GM21717 (cell line): ENCODE measurements around the gene ASIC4.

Experiments
- ATAC-seq: cut with Tn5 transposase; IDR thresholded peaks from one replicate; pipeline ENCODE4 v1.9.1; 2021; ENCODE audit warnings: mild to moderate bottlenecking, moderate library complexity; ENCODE audit not compliant: unreplicated experiment

Gene ASIC4

DNA sequence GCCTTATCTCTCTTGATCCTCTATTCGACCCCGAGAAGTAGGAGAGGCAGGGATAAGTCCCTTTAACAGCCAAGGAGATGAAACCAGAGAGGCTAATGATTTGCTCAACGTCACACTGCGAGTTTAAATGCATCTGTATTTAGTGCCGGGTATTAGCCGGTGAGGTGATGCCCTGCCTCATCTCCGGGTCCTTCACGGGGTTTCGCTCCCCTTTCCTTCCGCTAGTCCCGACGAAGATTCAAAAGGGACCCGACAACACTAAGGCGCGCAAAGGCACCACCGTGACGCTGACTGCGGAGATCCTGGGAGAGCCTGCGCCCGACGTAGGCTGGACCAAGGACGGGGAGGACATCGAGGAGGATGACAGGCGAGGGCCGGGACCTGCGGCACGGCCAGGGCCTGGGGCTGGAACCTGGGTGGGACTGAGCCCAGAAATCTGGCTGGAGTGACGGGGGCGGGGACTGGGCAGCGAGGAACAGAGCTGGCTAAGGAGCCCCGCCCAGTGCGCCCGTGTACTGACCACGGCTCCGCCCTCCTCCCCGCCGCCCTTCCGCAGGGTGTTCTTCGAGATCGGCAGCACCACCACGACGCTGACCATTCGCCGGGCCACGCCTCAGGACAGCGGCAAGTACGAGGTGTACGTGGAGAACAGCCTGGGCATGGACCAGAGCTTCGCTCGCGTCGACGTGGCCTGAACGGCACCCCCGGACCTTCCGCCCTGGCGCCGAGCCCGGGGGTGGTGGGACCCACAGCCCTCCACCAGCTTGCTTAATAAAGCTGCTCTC lies 16.6 kb upstream of the ASIC4 start:
- peak; percentile 23 for ATAC-seq

- peak; percentile 97 for ATAC-seq
Observed at GRCh38 chr2:219498280-219499057, 15.8 kb upstream of the ASIC4 start, which contains the start of gene GMPPA. Gene GMPPA, plus strand, starts transcription at chr2:219498891. Its CDS starts 1,085 bp downstream, at chr2:219499976.

DNA sequence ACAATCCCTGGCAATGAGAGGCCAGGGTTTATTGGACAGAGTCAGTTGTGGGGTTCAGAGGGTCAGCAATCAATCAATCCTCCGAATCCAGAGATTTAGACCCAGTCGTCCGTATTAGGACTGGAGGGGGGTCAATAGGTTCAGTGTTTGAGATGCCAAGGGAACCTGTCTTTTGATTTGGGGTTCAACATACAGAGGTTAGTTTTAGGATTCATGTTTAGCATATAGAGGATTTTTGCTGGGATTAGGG lies 15.3 kb upstream of the ASIC4 start:
- peak; percentile 1 for ATAC-seq

DNA sequence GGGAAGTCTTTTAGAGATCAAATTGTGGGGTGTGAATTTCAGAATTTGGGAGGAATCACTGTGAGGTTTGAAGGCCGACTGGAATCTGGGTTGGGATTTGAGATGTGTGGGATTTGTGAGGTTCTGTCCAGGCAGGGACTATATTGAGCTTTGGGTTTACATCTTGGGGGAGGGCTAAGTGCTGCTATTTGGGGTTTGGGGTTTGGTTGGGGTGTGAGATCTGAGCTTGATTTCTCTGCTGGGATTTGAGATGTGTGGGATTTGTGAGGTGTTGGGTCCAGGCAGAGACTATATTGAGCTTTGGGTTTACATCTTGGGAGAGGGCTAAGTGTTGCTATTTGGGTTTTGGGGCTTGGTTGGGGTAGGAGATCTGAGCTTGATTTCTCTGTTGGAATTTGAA lies 14.7 kb upstream of the ASIC4 start:
- ATAC-seq, result no peak

- ATAC-seq, result no peak
Observed at GRCh38 chr2:219500135-219500534, 14.1 kb upstream of the ASIC4 start.

DNA sequence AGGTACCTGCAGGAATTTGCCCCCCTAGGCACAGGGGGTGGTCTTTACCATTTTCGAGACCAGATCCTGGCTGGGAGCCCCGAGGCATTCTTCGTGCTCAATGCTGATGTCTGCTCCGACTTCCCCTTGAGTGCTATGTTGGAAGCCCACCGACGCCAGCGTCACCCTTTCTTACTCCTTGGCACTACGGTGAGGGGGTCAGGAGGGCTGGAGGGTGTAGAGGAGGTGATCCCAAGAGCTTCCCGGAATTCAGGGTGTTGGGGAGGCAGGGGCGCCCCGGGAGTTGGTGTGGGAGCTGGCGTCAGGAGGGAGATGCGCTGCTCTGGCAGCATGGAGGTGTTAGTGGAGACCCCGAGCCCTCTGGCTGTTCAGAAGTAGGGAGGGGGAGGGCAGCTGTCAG lies 12.4 kb upstream of the ASIC4 start:
- ATAC-seq, result no peak

DNA sequence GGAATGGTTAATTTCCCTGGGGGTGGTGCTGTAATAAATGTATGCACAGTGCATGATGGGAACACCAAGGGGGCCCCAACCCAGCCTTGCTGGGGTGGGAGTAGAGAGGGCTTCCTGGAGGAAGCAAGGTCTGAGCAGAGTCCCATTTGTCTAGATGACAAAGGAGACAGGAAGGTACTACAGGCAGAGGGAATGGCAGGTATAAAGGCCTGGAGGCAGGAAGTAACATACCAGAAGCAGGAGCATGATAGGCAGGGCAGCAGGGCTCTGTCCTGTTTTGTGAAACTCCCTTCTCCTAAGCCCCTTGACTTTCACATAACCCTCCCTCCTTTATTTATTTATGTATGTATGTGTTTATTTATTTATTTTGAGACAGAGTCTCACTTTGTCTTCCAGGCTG lies 11.7 kb upstream of the ASIC4 start:
- no peak for ATAC-seq

GRCh38 chr2:219505585-219505984 lies 8.7 kb upstream of the ASIC4 start:
- no peak for ATAC-seq

DNA sequence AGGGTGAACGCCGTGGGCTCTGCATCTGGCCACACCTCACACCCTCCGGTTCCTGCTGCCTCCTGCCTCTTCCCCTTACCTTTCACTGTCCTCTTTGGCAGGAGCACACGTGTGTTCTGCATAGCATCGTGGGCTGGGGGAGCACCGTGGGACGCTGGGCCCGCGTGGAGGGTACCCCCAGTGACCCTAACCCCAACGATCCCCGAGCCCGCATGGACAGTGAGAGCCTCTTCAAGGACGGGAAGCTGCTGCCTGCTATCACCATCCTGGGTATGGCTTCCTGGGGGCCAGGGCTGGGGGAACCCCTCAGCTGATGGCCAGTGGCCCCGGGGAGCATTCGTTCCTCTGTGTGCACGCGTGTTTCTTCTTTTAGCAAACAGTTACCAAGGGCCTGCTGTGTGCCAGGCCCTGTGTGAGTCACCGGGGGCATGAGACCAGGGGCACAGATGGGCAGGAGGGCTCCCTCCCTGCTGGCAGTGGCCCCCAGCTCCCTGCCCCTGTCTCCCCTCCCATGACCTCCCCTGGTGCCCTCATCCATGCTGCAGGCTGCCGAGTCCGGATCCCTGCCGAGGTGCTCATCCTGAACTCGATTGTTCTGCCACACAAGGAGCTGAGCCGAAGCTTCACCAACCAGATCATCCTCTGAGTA lies 8.0 kb upstream of the ASIC4 start:
- no peak for ATAC-seq

DNA sequence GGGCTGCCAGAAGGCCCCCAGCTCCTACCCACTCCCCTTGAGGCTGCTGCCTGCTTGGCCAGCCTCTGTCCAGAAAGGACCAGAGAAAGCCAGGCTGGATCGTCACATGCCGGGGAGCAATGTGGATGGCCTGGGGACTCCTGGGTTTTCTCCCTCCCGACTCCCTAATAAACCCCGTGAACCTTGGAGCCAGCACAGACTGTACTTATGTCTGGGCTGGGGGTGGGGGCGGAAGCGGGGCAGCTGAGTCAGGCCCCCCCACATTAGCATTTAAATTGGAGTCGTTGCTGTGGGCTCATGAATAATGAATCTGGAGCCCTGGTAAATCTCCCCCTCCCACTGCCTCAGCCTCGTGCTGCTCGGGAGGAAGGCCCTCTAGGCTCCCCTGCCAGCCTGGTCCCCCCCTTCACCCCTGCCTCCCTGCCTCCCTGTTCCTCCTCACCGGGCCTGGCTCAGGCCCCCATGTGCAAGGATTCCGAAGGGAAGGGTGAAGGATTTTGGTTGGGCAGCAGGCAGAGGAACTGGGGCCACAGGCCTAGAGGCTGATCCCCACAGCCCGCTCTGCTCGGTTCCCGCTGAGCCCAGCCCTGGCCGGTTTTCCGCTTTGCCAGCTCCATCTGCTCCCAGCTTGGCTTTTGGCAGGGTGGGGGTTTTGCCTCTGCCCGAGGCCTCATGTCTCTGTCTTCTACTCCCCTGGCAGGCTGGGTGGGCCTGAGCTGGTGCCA lies 7.3 kb upstream of the ASIC4 start:
- ATAC-seq, result no peak

GRCh38 chr2:219507581-219508443 lies 6.5 kb upstream of the ASIC4 start:
- no peak for ATAC-seq

GRCh38 chr2:219508444-219508734 lies 5.9 kb upstream of the ASIC4 start:
- ATAC-seq, result no peak

- no peak for ATAC-seq
Observed at GRCh38 chr2:219508971-219509779, 5.1 kb upstream of the ASIC4 start.

DNA sequence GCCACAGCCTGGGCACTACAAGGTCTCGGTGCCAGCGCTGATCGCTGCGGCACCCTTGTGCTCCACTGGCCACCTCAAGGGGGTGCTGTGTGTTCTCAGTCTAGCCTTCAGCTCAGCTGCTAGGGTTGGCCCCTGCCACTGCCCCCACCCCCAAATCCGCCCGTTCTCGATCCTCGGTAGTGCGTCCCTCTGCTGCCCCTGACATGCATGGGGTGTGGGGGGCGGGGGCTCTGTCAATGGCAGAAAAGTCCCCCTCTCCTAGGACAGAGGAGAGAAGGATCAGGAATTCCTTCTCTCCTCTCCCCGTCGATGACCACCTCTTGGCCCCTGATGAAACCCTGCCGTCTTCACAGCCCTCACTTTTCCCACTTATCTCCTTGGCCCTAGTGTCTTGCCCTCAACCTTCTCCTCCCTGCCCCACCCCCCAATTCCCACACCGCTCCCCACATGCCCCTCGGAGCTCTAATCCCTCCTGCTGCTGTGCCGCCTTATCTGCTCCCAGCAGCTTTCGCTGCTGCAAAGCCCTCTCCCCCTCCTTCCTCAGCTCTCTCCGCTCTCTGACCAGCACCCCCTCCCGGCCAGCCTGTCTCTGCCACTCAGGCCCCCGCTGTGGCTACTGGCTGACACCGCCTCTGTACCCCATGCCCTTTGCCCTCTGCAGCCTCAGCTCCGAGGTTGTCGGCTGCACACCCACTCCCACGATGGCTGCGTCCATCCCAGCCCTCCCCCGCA lies 4.3 kb upstream of the ASIC4 start:
- ATAC-seq, result no peak

GRCh38 chr2:219510512-219511135 lies 3.7 kb upstream of the ASIC4 start:
- no peak for ATAC-seq

- ATAC-seq, result no peak
Observed at GRCh38 chr2:219511547-219512325, 2.5 kb upstream of the ASIC4 start.

DNA sequence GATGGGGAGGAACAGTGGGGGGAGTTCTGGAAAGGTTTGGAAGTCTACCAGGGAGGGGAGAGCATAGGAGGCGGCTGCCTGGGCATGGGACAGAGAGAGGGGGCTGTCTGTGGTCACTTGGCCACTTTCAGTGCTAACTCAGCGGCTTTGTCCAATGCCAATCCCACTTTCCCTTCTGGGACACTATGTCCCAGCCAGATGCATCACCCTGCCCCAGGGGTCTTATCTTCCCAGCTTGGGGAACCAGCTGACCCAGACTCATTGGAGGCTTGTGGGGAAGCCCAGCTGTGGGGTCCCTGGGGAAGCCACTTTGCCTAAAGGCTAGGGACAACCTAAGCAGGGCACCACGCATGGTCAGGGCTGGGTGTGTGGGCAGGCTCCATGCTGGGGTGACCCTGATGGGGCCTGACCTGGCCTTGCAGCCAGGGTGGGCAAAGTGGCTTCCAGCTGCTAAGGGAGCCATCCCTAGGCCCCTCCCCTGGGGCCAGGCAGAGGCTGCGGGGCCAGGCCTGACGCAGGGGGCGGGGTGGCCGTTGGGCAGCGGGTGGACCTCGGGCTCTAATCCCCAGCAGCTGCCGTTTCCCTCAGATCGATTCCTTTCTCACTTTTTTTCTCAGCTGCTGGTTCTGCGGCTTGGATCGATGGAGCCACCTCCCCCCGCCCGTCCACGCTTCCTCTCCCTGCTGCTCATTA lies 1.6 kb upstream of the ASIC4 start:
- ATAC-seq, result no peak
